LNCaP clone FGC (cell line): ENCODE results near the gene FAM184B.

ENCODE experiments used
- DNase-seq: peaks from one replicate; pipeline ENCODE4 v3.0.0-alpha.2; 2011; ENCODE audit warnings: low read depth
- H3K4me3 ChIP-seq: 2 replicates; pipeline ENCODE4 v1.5.1; 2011; ENCODE audit warnings: mild to moderate bottlenecking, low read depth, low read length, control low read depth
- TF ChIP-seq, protein P1 (sequence below): IDR thresholded peaks from 2 replicates; pipeline ENCODE4 v1.5.1; 2012; ENCODE audit warnings: mild to moderate bottlenecking; ENCODE audit not compliant: control insufficient read depth, insufficient read depth; ENCODE audit errors: extremely low read depth

The FAM184B gene

DNA sequence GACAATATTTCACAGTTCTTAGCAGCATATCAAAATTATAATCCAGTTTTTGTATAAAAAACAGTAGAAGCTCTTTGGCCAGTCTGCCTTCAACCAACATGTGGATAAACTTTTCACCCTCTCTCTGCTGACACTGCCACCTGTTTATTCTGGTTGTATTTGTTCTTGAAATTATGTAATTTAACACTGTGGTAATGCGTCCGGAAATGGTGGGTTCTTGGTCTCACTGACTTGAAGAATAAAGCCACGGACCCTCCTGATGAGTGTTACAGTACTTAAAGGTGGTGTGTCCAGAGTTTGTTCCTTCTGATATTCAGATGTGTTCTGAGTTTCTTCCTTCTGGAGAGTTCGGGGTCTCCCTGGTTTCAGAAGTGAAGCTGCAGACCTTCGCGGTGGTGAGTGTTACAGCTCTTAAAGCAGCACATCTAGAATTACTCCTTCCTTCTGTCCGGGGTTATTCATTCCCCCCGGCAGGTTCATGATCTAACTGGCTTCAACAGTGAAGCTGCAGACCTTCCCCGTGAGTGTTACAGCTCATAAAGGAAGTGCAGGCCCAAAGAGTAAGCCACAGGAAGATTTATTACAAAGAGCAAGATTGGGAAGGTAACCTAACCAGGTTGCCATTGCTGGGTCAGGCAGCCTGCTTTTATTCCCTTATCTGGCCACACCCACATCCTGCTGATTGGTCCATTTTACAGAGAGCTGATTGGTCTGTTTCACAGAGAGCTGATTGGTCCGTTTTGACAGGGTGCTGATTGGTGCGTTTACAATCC lies 15.7 kb downstream of the FAM184B start:
- no peak overlapping the region for H3K4me3 ChIP-seq
- TF ChIP-seq, protein P1, sequence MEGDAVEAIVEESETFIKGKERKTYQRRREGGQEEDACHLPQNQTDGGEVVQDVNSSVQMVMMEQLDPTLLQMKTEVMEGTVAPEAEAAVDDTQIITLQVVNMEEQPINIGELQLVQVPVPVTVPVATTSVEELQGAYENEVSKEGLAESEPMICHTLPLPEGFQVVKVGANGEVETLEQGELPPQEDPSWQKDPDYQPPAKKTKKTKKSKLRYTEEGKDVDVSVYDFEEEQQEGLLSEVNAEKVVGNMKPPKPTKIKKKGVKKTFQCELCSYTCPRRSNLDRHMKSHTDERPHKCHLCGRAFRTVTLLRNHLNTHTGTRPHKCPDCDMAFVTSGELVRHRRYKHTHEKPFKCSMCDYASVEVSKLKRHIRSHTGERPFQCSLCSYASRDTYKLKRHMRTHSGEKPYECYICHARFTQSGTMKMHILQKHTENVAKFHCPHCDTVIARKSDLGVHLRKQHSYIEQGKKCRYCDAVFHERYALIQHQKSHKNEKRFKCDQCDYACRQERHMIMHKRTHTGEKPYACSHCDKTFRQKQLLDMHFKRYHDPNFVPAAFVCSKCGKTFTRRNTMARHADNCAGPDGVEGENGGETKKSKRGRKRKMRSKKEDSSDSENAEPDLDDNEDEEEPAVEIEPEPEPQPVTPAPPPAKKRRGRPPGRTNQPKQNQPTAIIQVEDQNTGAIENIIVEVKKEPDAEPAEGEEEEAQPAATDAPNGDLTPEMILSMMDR, result no peak
- no peak for DNase-seq

DNA sequence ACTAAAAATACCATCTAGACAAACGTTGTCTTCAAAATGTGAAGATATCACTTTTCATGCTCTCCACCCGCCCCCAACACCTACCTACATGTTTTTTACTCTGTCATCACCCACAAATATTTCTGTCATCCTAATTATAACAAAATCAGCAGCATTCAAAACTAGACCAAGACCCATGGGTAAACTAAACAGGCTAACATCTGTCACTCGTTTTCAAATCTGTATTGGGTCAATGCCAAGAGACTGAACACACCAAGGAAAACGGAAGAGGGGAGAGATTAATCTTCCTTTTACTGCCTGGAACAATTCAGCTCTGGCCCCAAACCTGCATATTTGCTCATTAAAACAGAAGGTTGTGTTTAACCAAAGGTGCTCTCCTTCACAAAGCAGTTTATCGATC lies 17.5 kb downstream of the FAM184B start:
- TF ChIP-seq, protein P1, result no peak
- H3K4me3 ChIP-seq, result no peak overlapping the region
- DNase-seq, result no peak

DNA sequence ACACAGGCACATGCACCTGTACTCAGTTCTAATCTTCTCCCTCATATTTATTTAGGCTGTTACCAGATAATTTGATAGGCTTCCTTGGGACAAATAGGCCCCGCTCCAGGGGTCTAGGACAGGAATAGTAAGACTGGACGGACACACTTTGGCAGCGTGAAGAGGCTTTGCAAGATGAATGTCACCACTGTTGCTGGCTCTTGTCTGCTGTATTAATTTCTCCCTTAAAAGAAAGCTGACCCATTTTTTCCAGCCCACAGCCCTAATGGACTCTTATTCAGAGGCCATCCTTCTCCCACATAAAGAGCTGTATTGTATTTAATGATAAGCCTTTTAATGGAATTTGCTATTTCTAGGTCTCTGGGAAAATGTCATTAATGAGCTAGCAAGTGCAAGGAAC lies 18.0 kb downstream of the FAM184B start:
- H3K4me3 ChIP-seq, result no peak overlapping the region

DNA sequence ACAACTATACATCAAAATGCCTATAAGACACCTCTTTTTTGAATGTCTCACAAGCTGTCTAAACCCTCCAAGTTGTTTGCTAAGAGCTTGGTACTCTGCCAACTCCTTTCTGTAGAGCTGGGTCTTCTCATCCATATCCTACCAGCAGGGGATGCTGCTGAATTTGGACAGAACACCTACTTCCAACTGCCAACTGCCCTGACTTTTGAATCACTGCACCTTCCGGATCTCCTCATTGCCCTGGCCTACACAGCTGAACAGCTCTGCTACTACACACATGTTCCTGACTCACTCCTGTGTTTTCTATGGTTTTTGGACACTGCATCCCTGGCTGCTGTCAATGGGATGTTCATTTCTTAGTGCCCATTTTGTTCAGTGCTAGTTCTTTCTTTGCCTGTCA lies 18.7 kb downstream of the FAM184B start:
- TF ChIP-seq, protein P1, result peak; percentile 34
- DNase-seq, result peak; percentile 21
- no peak overlapping the region for H3K4me3 ChIP-seq

More for the DNA sequence above, 18.0 kb downstream of the FAM184B start:
- TF ChIP-seq, protein P1, result no peak
- no peak for DNase-seq

DNA sequence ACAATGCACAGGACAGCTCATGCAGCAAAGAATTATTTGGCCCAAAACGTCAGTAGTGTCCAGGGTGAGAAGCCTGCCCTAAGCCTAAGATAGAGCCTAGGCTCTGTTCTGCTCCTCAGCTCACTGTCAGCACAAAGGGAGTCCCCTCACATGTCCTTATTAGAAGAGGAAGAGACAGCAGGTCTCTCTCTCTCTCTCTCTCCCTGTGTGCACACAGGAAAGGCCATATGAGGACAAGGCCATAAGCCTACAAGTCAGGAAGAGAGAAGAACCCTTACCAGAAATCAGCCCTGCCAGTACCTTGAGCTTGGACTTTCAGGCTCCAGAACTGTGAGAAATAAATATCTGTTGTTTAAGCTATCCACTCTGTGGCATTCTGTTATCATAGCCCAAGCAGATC lies 20.4 kb downstream of the FAM184B start:
- TF ChIP-seq, protein P1, result no peak
- DNase-seq, result no peak
- no peak overlapping the region for H3K4me3 ChIP-seq

DNA sequence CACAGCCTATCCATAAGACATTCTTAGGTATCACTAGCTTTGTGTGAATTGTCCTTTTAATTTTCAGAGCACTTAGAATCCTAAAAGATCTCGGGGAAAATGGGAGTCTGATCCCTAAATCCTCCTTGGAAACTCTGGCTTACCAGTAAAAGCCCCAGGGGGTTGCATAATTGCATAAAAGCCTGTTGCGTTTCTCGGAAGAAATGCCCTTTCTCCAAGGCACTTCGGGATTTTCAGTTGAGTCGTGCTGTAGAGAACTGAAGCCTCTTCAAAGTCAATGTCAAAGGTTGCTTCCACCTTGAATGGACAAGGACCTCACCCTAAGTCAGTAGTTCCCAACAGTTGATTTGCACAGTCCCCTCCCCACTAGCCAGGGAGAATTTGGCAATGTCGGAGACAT lies 20.8 kb downstream of the FAM184B start:
- DNase-seq, result no peak
- H3K4me3 ChIP-seq, result no peak overlapping the region
- TF ChIP-seq, protein P1, result no peak

DNA sequence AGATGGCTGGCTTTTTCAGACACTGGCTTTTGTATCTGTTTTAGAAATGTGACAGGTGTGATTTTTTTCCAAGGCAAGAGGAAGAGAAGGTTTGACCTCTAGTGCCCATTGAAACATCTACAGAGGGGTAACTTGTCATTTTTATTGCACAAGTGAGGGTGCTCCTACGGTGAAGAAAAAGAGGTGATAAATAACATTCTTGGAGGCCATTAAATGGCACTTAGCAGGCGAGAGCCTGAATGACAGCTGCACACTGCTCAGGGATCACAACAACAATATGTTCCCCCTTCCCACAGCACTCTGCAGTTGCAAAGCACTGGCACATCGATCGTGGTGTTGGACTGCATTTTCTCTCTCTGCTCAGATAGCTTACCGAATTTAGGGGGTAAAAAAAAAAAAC lies 22.9 kb downstream of the FAM184B start:
- TF ChIP-seq, protein P1, result no peak
- no peak for DNase-seq
- H3K4me3 ChIP-seq, result no peak overlapping the region
